B cell (primary cell): ENCODE data around the gene USP6. TPM values are rescaled to one million over a fixed set of nuclear protein-coding genes. Genes with fewer than 3 reads are reported as not detected.

Source experiments
- ATAC-seq: fragments of 200-7000 bp; cut with Tn5 transposase; one replicate; pipeline ENCODE4 v1.10.0; 2021; ENCODE audit warnings: low read depth, mild to moderate bottlenecking, moderate number of reproducible peaks, moderate library complexity
- CTCF ChIA-PET: fragments of 350-600 bp; sonication (Branson Sonifier 250); formaldehyde crosslinking; loops from one replicate; lab custom pipeline; 2021; ENCODE audit warnings: antibody characterized with exemption, inconsistent platforms; lab: Charles Lee
- POLR2A ChIA-PET: fragments of 350-600 bp; sonication (Branson Sonifier 250); formaldehyde crosslinking; loops from one replicate; lab custom pipeline; 2021; ENCODE audit warnings: antibody characterized with exemption; lab: Charles Lee
- DNase-seq: peaks from one replicate; pipeline ENCODE4 v3.0.0; 2013
- H2AFZ ChIP-seq: 2 replicates; pipeline ENCODE4 v1.6.1; 2012; ENCODE audit warnings: mild to moderate bottlenecking, low read depth, low read length; ENCODE audit not compliant: insufficient read depth, poor library complexity, severe bottlenecking
- H3K27ac ChIP-seq, 2 donors: 1 replicate in 1 of 2; 2 replicates in 1 of 2; pipeline ENCODE4 v1.5.1; 2012 to 2013; ENCODE audit warnings: low read length in 2 of 2, mild to moderate bottlenecking in 2 of 2, moderate library complexity in 1 of 2
- H3K27me3 ChIP-seq, 4 experiments: fragments of 200-600 bp in 1 of 4; sonication (generic) in 1 of 4; replicated peaks in 1 of 4; 1 replicate in 2 of 4; 2 replicates in 2 of 4; pipeline versions ENCODE4 v1.6.1 to v1.7.0; 2013 to 2016; ENCODE audit warnings: low read length in 3 of 4, mild to moderate bottlenecking in 2 of 4, mixed read lengths in 1 of 4, moderate library complexity in 1 of 4; ENCODE audit not compliant: insufficient read depth in 4 of 4, control insufficient read depth in 3 of 4; ENCODE audit errors: control extremely low read depth in 1 of 4
- H3K36me3 ChIP-seq, 2 experiments: replicated peaks in 1 of 2; 1 replicate in 1 of 2; 2 replicates in 1 of 2; pipeline versions ENCODE4 v1.6.1 to v1.7.1; 2013; ENCODE audit warnings: low read length in 1 of 2; ENCODE audit not compliant: insufficient read depth in 2 of 2, control insufficient read depth in 1 of 2; ENCODE audit errors: control extremely low read depth in 1 of 2, extremely low read depth in 1 of 2
- H3K4me1 ChIP-seq, 2 donors: fragments of 200-600 bp in 1 of 2; sonication (generic) in 1 of 2; 1 replicate in 1 of 2; 2 replicates in 1 of 2; pipeline versions ENCODE4 v1.5.1 to v1.6.1; 2013 to 2017; ENCODE audit warnings: low read length in 2 of 2; ENCODE audit not compliant: control insufficient read depth in 2 of 2, insufficient read depth in 2 of 2
- H3K4me2 ChIP-seq: replicated peaks from 2 replicates; pipeline ENCODE3; 2012; ENCODE audit warnings: mild to moderate bottlenecking, low read depth, low read length; ENCODE audit not compliant: poor library complexity, severe bottlenecking
- H3K4me3 ChIP-seq, 5 experiments: fragments of 200-600 bp in 1 of 5; sonication (generic) in 1 of 5; 1 replicate in 3 of 5; 2 replicates in 2 of 5; pipeline versions ENCODE4 v1.5.1 to v1.7.0; 2011 to 2016; ENCODE audit warnings: low read length in 4 of 5, mild to moderate bottlenecking in 4 of 5, low read depth in 2 of 5, control low read depth in 1 of 5, moderate library complexity in 1 of 5; ENCODE audit not compliant: insufficient read depth in 1 of 5; ENCODE audit errors: control extremely low read depth in 1 of 5, extremely low read depth in 1 of 5
- H3K79me2 ChIP-seq: fragments of 200-600 bp; sonication (generic); one replicate; pipeline ENCODE4 v1.6.0; 2016; ENCODE audit warnings: low read length; ENCODE audit not compliant: control insufficient read depth, insufficient read depth
- H3K9ac ChIP-seq: fragments of 200-600 bp; sonication (generic); 2 replicates; pipeline ENCODE4 v1.6.1; 2017; ENCODE audit warnings: mild to moderate bottlenecking, low read length, moderate library complexity
- H3K9me3 ChIP-seq, 3 donors: one replicate each; pipeline versions ENCODE4 v1.6.1 to v1.7.1; 2013; ENCODE audit warnings: low read length in 2 of 3; ENCODE audit not compliant: control insufficient read depth in 2 of 3, insufficient read depth in 1 of 3; ENCODE audit errors: control extremely low read depth in 1 of 3
- H4K20me1 ChIP-seq: 2 replicates; pipeline ENCODE4 v1.6.0; 2012; ENCODE audit warnings: mild to moderate bottlenecking, low read length; ENCODE audit not compliant: insufficient read depth, control insufficient read depth, poor library complexity, severe bottlenecking
- H3K27ac Mint-ChIP-seq: one replicate; pipeline ENCODE4 v1.8.0; 2021; ENCODE audit warnings: mixed read lengths
- H3K27me3 Mint-ChIP-seq: one replicate; pipeline ENCODE4 v1.8.0; 2021; ENCODE audit warnings: mixed read lengths
- H3K4me1 Mint-ChIP-seq: one replicate; pipeline ENCODE4 v1.8.0; 2021; ENCODE audit warnings: mixed read lengths
- H3K4me3 Mint-ChIP-seq: one replicate; pipeline ENCODE4 v1.8.0; 2021; ENCODE audit warnings: mixed read lengths
- H3K9me3 Mint-ChIP-seq: one replicate; pipeline ENCODE4 v1.8.0; 2022; ENCODE audit warnings: mixed read lengths; ENCODE audit not compliant: insufficient read depth
- EZH2 ChIP-seq: IDR thresholded peaks from 2 replicates; pipeline ENCODE4 v1.6.1; 2012; ENCODE audit warnings: borderline replicate concordance, low read depth, mild to moderate bottlenecking, moderate library complexity, low read length; ENCODE audit not compliant: insufficient read depth, poor library complexity, severe bottlenecking
- WGBS: methylation state at CpG from one replicate; pipeline ENCODE4 v1.1.5; 2013; ENCODE audit warnings: missing lambda C conversion rate; ENCODE audit not compliant: insufficient coverage; 5-methylcytosine and 5-hydroxymethylcytosine counted together
- intact Hi-C: fragments of 100-400 bp; cut with micrococcal nuclease; formaldehyde crosslinking; loops from one replicate; pipeline ENCODE4 v1.10.0; 2022
- polyA plus RNA-seq: library from polyadenylated mRNA; depleted of rRNA; stranded (reverse); fragments of >200 nt; gene quantifications from 2 replicates; pipeline ENCODE4 v1.2.3, GENCODE V29; 2012
- total RNA-seq, 2 donors: library from RNA; stranded (reverse); fragments of 120-200 nt in 1 of 2; gene quantifications; 1 replicate in 1 of 2; 2 replicates in 1 of 2; pipeline versions ENCODE4 v1.2.3 to v1.2.4, GENCODE V29; 2013 to 2022
- TF ChIP-seq, protein P1 (sequence below): fragments of 200-600 bp; IDR thresholded peaks from one replicate; pipeline ENCODE4 v1.8.0; 2022; ENCODE audit warnings: antibody characterized with exemption, mild to moderate bottlenecking

The USP6 gene
- total and polyA plus RNA-seq, 2 donors (not counting 1 experiment from before 2014, with no cell fraction given), result 0.36 to 0.47 TPM

- Histone ChIP-seq H3K4me1 (peaks cover 16 to 25% of the 10 kb centered on the region in 2 donors), H3K27ac (peak within 1 kb of the TSS; percentile 83 to 85), H3K4me2 (peak within 1 kb of the TSS; percentile 85), H3K27me3 (no peaks in the 10 kb centered on the region), H4K20me1 (no peaks in the 10 kb centered on the region), H2AFZ (peak within 1 kb of the TSS; percentile 90), H3K9me3 (peaks cover 1 to 22% (median 15%) of the 10 kb centered on the region in 3 donors), H3K4me3 (peak within 1 kb of the TSS; percentile 53 to 99 (median 79)), H3K36me3 (peaks cover 2 to 16% of the 10 kb centered on the region in 2 experiments), H3K9ac (peak within 1 kb of the TSS; percentile 91), H3K79me2 (peaks cover 49% of the 10 kb centered on the region)
- Mint-ChIP-seq H3K9me3 (peaks cover 7% of the 10 kb centered on the region), H3K27ac (peak within 1 kb of the TSS; percentile 94), H3K4me1 (peaks cover 30% of the 10 kb centered on the region), H3K4me3 (peak within 1 kb of the TSS; percentile 95), H3K27me3 (no peaks in the 10 kb centered on the region)
- WGBS, result 3% methylated on average over 81 of the region's 82 CpGs
- POLR2A ChIA-PET, result interaction anchor here (0.6 to 1.9 kb wide), 8 partner anchors 21 to 252 kb away, joined by 3 to 19 read pairs (median 4); partner anchors contain the start of genes RNF167, SCIMP, SLC25A11 and ZFP3
- intact Hi-C loops, result loop anchor here (1.0 to 10.0 kb wide), 7 partner anchors 46 to 295 kb away; partner anchors contain the start of genes C1QBP, DERL2, MIS12 and PFN1
- CTCF ChIA-PET, result interaction anchor here (0.5 to 18.3 kb wide), 19 partner anchors 10 to 248 kb away, joined by 3 to 303 read pairs (median 4); partner anchors contain the start of genes C1QBP, RABEP1, SCIMP and ZFP3
- DNase-seq (peak; percentile 97), ATAC-seq (peak; percentile 99)
- TF ChIP-seq, protein P1, sequence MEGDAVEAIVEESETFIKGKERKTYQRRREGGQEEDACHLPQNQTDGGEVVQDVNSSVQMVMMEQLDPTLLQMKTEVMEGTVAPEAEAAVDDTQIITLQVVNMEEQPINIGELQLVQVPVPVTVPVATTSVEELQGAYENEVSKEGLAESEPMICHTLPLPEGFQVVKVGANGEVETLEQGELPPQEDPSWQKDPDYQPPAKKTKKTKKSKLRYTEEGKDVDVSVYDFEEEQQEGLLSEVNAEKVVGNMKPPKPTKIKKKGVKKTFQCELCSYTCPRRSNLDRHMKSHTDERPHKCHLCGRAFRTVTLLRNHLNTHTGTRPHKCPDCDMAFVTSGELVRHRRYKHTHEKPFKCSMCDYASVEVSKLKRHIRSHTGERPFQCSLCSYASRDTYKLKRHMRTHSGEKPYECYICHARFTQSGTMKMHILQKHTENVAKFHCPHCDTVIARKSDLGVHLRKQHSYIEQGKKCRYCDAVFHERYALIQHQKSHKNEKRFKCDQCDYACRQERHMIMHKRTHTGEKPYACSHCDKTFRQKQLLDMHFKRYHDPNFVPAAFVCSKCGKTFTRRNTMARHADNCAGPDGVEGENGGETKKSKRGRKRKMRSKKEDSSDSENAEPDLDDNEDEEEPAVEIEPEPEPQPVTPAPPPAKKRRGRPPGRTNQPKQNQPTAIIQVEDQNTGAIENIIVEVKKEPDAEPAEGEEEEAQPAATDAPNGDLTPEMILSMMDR, result peak; percentile 75
- TF ChIP-seq EZH2, result no peak
Measured at GRCh38 chr17:5191541-5192417, 75.9 kb downstream of the USP6 start, which contains the start of gene ZNF594. Gene ZNF594 (minus strand): TSS chr17:5191868. CDS start chr17:5184256, 7,612 bp downstream.
